Neural cell (in vitro differentiated cells): ENCODE data around the gene NPTN.

Source experiments
- EP300 ChIP-seq: fragments of 450-650 bp; conservative IDR thresholded peaks from 2 replicates; pipeline ENCODE4 v1.6.1; 2014; ENCODE audit warnings: antibody characterized with exemption, mild to moderate bottlenecking, moderate library complexity; ENCODE audit not compliant: poor library complexity, severe bottlenecking
- EZH2 ChIP-seq: fragments of 200-600, 300-800 bp; shearing (Covaris generic), sonication (generic); IDR thresholded peaks from 2 replicates; pipeline ENCODE4 v1.6.1; 2014; ENCODE audit warnings: antibody characterized with exemption, low read length, borderline replicate concordance, mild to moderate bottlenecking; ENCODE audit not compliant: insufficient read depth, poor library complexity, severe bottlenecking
- MXI1 ChIP-seq: fragments of 450-650 bp; conservative IDR thresholded peaks from 2 replicates; pipeline ENCODE4 v1.6.1; 2014; ENCODE audit warnings: antibody characterized with exemption, mild to moderate bottlenecking; ENCODE audit not compliant: poor library complexity, severe bottlenecking
- POLR2AphosphoS5 ChIP-seq: IDR thresholded peaks from 2 replicates; pipeline ENCODE4 v1.6.1; 2012
- RAD21 ChIP-seq: fragments of 450-650 bp; conservative IDR thresholded peaks from 2 replicates; pipeline ENCODE4 v1.6.1; 2014; ENCODE audit warnings: antibody characterized with exemption, mild to moderate bottlenecking, moderate library complexity
- SMC3 ChIP-seq: fragments of 450-650 bp; conservative IDR thresholded peaks from 2 replicates; pipeline ENCODE4 v1.6.1; 2014; ENCODE audit warnings: antibody characterized with exemption, mild to moderate bottlenecking, moderate library complexity; ENCODE audit not compliant: poor library complexity
- TAF1 ChIP-seq: IDR thresholded peaks from 2 replicates; pipeline ENCODE4 v1.6.1; 2012; ENCODE audit warnings: low read depth
- TF ChIP-seq, protein P1 (sequence below): fragments of 450-650 bp; IDR thresholded peaks from 2 replicates; pipeline ENCODE4 v1.5.1; 2014; ENCODE audit warnings: antibody characterized with exemption, mild to moderate bottlenecking, moderate library complexity; ENCODE audit not compliant: poor library complexity, severe bottlenecking
- TF ChIP-seq, protein P2 (sequence below): IDR thresholded peaks from 2 replicates; pipeline ENCODE4 v1.6.1; 2012; ENCODE audit warnings: borderline replicate concordance

DNA sequence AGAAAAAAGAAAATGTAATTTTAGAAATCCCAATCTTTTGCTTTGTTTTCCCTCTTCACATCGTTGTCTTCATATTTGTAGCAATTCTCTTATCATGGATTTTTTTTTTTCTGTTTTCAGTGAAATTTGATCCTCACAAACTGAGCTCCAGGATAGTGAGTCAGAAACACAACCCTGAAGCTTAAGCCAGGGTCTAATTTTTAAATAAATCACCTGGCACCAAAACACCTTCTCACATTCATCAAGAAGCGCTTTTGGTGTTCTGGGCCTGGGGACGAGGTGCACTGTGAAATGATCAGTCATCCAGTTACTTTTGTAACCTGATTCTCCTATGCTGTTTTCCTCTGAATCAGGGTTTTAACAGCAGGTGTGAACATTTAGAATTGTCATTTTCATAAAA, 102.5 kb downstream of the NPTN start:
- TF ChIP-seq, protein P1, sequence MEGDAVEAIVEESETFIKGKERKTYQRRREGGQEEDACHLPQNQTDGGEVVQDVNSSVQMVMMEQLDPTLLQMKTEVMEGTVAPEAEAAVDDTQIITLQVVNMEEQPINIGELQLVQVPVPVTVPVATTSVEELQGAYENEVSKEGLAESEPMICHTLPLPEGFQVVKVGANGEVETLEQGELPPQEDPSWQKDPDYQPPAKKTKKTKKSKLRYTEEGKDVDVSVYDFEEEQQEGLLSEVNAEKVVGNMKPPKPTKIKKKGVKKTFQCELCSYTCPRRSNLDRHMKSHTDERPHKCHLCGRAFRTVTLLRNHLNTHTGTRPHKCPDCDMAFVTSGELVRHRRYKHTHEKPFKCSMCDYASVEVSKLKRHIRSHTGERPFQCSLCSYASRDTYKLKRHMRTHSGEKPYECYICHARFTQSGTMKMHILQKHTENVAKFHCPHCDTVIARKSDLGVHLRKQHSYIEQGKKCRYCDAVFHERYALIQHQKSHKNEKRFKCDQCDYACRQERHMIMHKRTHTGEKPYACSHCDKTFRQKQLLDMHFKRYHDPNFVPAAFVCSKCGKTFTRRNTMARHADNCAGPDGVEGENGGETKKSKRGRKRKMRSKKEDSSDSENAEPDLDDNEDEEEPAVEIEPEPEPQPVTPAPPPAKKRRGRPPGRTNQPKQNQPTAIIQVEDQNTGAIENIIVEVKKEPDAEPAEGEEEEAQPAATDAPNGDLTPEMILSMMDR, result no peak
- TF ChIP-seq POLR2AphosphoS5 (no peak), EP300 (no peak), RAD21 (no peak), EZH2 (no peak), MXI1 (no peak), TAF1 (no peak), SMC3 (no peak)
- TF ChIP-seq, protein P2, sequence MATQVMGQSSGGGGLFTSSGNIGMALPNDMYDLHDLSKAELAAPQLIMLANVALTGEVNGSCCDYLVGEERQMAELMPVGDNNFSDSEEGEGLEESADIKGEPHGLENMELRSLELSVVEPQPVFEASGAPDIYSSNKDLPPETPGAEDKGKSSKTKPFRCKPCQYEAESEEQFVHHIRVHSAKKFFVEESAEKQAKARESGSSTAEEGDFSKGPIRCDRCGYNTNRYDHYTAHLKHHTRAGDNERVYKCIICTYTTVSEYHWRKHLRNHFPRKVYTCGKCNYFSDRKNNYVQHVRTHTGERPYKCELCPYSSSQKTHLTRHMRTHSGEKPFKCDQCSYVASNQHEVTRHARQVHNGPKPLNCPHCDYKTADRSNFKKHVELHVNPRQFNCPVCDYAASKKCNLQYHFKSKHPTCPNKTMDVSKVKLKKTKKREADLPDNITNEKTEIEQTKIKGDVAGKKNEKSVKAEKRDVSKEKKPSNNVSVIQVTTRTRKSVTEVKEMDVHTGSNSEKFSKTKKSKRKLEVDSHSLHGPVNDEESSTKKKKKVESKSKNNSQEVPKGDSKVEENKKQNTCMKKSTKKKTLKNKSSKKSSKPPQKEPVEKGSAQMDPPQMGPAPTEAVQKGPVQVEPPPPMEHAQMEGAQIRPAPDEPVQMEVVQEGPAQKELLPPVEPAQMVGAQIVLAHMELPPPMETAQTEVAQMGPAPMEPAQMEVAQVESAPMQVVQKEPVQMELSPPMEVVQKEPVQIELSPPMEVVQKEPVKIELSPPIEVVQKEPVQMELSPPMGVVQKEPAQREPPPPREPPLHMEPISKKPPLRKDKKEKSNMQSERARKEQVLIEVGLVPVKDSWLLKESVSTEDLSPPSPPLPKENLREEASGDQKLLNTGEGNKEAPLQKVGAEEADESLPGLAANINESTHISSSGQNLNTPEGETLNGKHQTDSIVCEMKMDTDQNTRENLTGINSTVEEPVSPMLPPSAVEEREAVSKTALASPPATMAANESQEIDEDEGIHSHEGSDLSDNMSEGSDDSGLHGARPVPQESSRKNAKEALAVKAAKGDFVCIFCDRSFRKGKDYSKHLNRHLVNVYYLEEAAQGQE, result no peak
